Neural cell (in vitro differentiated cells): ENCODE results near the gene EPHA8. TPM values are rescaled to one million over a fixed set of nuclear protein-coding genes. Genes with fewer than 3 reads are reported as not detected.

Source experiments
- H2AFZ ChIP-seq: fragments of 200-600, 300-800 bp; sonication (generic), shearing (Covaris generic); 2 replicates; pipeline ENCODE4 v1.6.0; 2014; ENCODE audit warnings: low read depth, mild to moderate bottlenecking, antibody characterized with exemption, low read length, moderate library complexity
- H3F3A ChIP-seq: fragments of 200-600 bp; shearing (Covaris generic); 2 replicates; pipeline ENCODE4 v1.6.1; 2016; ENCODE audit warnings: mild to moderate bottlenecking, moderate library complexity, mixed read lengths, antibody characterized with exemption, low read length; ENCODE audit not compliant: insufficient read depth, poor library complexity, severe bottlenecking
- H3K27ac ChIP-seq: fragments of 200-600, 300-800 bp; sonication (generic), shearing (Covaris generic); 2 replicates; pipeline ENCODE4 v1.5.1; 2014; ENCODE audit warnings: mild to moderate bottlenecking, low read length, moderate library complexity
- H3K27me3 ChIP-seq: fragments of 300-800, 200-600 bp; sonication (generic), shearing (Covaris generic); 2 replicates; pipeline ENCODE4 v1.6.0; 2014; ENCODE audit warnings: mild to moderate bottlenecking, low read depth, low read length, moderate library complexity; ENCODE audit not compliant: insufficient read depth
- H3K36me3 ChIP-seq: fragments of 300-800, 200-600 bp; sonication (generic), shearing (Covaris generic); 2 replicates; pipeline ENCODE4 v1.5.1; 2014; ENCODE audit warnings: mild to moderate bottlenecking, antibody characterized with exemption, low read length, moderate library complexity; ENCODE audit not compliant: insufficient read depth
- H3K4me2 ChIP-seq: fragments of 300-800, 200-600 bp; sonication (generic), shearing (Covaris generic); 2 replicates; pipeline ENCODE4 v1.6.0; 2014; ENCODE audit warnings: mild to moderate bottlenecking, low read length
- H3K4me3 ChIP-seq: fragments of 300-800, 200-600 bp; sonication (generic), shearing (Covaris generic); 2 replicates; pipeline ENCODE4 v1.5.1; 2014; ENCODE audit warnings: mild to moderate bottlenecking, low read length, moderate library complexity
- H3K79me2 ChIP-seq: fragments of 200-600 bp; shearing (Covaris generic); replicated peaks from 2 replicates; pipeline ENCODE4 v1.6.0; 2014; ENCODE audit warnings: mild to moderate bottlenecking, low read length, moderate library complexity; ENCODE audit not compliant: insufficient read depth
- H3K9ac ChIP-seq: fragments of 300-800, 200-600 bp; sonication (generic), shearing (Covaris generic); 2 replicates; pipeline ENCODE4 v1.6.1; 2016; ENCODE audit warnings: mild to moderate bottlenecking, low read length, mixed read lengths
- H3K9me2 ChIP-seq: fragments of 200-600 bp; shearing (Covaris generic); 2 replicates; pipeline ENCODE4 v1.6.1; 2016; ENCODE audit warnings: mild to moderate bottlenecking, low read length, mixed read lengths; ENCODE audit not compliant: insufficient read depth
- H3K9me3 ChIP-seq: fragments of 200-600, 300-800 bp; sonication (generic), shearing (Covaris generic); 2 replicates; pipeline ENCODE4 v1.6.1; 2016; ENCODE audit warnings: mild to moderate bottlenecking, mixed run types, low read length, moderate library complexity, mixed read lengths
- H4K20me1 ChIP-seq: fragments of 200-600 bp; shearing (Covaris generic); 2 replicates; pipeline ENCODE4 v1.6.1; 2016; ENCODE audit warnings: mild to moderate bottlenecking, mixed run types; ENCODE audit not compliant: insufficient read depth
- EP300 ChIP-seq: fragments of 450-650 bp; conservative IDR thresholded peaks from 2 replicates; pipeline ENCODE4 v1.6.1; 2014; ENCODE audit warnings: antibody characterized with exemption, mild to moderate bottlenecking, moderate library complexity; ENCODE audit not compliant: poor library complexity, severe bottlenecking
- EZH2 ChIP-seq: fragments of 200-600, 300-800 bp; shearing (Covaris generic), sonication (generic); IDR thresholded peaks from 2 replicates; pipeline ENCODE4 v1.6.1; 2014; ENCODE audit warnings: antibody characterized with exemption, low read length, borderline replicate concordance, mild to moderate bottlenecking; ENCODE audit not compliant: insufficient read depth, poor library complexity, severe bottlenecking
- MXI1 ChIP-seq: fragments of 450-650 bp; conservative IDR thresholded peaks from 2 replicates; pipeline ENCODE4 v1.6.1; 2014; ENCODE audit warnings: antibody characterized with exemption, mild to moderate bottlenecking; ENCODE audit not compliant: poor library complexity, severe bottlenecking
- POLR2AphosphoS5 ChIP-seq: IDR thresholded peaks from 2 replicates; pipeline ENCODE4 v1.6.1; 2012
- RAD21 ChIP-seq: fragments of 450-650 bp; conservative IDR thresholded peaks from 2 replicates; pipeline ENCODE4 v1.6.1; 2014; ENCODE audit warnings: antibody characterized with exemption, mild to moderate bottlenecking, moderate library complexity
- SMC3 ChIP-seq: fragments of 450-650 bp; conservative IDR thresholded peaks from 2 replicates; pipeline ENCODE4 v1.6.1; 2014; ENCODE audit warnings: antibody characterized with exemption, mild to moderate bottlenecking, moderate library complexity; ENCODE audit not compliant: poor library complexity
- TAF1 ChIP-seq: IDR thresholded peaks from 2 replicates; pipeline ENCODE4 v1.6.1; 2012; ENCODE audit warnings: low read depth
- polyA plus RNA-seq: library from polyadenylated mRNA; depleted of rRNA; stranded (reverse); fragments of >200 nt; gene quantifications from 2 replicates; pipeline ENCODE4 v1.2.3, GENCODE V29; 2014
- TF ChIP-seq, protein P1 (sequence below): IDR thresholded peaks from 2 replicates; pipeline ENCODE4 v1.6.1; 2012; ENCODE audit warnings: borderline replicate concordance
- TF ChIP-seq, protein P2 (sequence below): fragments of 450-650 bp; IDR thresholded peaks from 2 replicates; pipeline ENCODE4 v1.5.1; 2014; ENCODE audit warnings: antibody characterized with exemption, mild to moderate bottlenecking, moderate library complexity; ENCODE audit not compliant: poor library complexity, severe bottlenecking

EPHA8 gene
- polyA plus RNA-seq, 1 donor from 2014 or later: 4.7 TPM

- no peak overlapping the region for H3K4me3 ChIP-seq
- H3K4me2 ChIP-seq: no peak overlapping the region
- peaks cover 21% of the 10 kb centered on the region for H3K27me3 ChIP-seq
- H3K36me3 ChIP-seq: no peaks in the 10 kb centered on the region
- no peaks in the 10 kb centered on the region for H3K79me2 ChIP-seq
- H4K20me1 ChIP-seq: no peaks in the 10 kb centered on the region
- TF ChIP-seq EZH2 (no peak), SMC3 (no peak), RAD21 (no peak), POLR2AphosphoS5 (no peak), TAF1 (no peak), EP300 (no peak)
- TF ChIP-seq, protein P1, sequence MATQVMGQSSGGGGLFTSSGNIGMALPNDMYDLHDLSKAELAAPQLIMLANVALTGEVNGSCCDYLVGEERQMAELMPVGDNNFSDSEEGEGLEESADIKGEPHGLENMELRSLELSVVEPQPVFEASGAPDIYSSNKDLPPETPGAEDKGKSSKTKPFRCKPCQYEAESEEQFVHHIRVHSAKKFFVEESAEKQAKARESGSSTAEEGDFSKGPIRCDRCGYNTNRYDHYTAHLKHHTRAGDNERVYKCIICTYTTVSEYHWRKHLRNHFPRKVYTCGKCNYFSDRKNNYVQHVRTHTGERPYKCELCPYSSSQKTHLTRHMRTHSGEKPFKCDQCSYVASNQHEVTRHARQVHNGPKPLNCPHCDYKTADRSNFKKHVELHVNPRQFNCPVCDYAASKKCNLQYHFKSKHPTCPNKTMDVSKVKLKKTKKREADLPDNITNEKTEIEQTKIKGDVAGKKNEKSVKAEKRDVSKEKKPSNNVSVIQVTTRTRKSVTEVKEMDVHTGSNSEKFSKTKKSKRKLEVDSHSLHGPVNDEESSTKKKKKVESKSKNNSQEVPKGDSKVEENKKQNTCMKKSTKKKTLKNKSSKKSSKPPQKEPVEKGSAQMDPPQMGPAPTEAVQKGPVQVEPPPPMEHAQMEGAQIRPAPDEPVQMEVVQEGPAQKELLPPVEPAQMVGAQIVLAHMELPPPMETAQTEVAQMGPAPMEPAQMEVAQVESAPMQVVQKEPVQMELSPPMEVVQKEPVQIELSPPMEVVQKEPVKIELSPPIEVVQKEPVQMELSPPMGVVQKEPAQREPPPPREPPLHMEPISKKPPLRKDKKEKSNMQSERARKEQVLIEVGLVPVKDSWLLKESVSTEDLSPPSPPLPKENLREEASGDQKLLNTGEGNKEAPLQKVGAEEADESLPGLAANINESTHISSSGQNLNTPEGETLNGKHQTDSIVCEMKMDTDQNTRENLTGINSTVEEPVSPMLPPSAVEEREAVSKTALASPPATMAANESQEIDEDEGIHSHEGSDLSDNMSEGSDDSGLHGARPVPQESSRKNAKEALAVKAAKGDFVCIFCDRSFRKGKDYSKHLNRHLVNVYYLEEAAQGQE: no peak
- TF ChIP-seq, protein P2, sequence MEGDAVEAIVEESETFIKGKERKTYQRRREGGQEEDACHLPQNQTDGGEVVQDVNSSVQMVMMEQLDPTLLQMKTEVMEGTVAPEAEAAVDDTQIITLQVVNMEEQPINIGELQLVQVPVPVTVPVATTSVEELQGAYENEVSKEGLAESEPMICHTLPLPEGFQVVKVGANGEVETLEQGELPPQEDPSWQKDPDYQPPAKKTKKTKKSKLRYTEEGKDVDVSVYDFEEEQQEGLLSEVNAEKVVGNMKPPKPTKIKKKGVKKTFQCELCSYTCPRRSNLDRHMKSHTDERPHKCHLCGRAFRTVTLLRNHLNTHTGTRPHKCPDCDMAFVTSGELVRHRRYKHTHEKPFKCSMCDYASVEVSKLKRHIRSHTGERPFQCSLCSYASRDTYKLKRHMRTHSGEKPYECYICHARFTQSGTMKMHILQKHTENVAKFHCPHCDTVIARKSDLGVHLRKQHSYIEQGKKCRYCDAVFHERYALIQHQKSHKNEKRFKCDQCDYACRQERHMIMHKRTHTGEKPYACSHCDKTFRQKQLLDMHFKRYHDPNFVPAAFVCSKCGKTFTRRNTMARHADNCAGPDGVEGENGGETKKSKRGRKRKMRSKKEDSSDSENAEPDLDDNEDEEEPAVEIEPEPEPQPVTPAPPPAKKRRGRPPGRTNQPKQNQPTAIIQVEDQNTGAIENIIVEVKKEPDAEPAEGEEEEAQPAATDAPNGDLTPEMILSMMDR: no peak
- H3K9me2 ChIP-seq: no peaks in the 10 kb centered on the region
- no peaks in the 10 kb centered on the region for H3K9me3 ChIP-seq
- no peak overlapping the region for H3K9ac ChIP-seq
- no peak overlapping the region for H3K27ac ChIP-seq
- H2AFZ ChIP-seq: no peak overlapping the region
- no peaks in the 10 kb centered on the region for H3F3A ChIP-seq
These were observed 50.3 kb downstream of the EPHA8 start for GRCh38 chr1:22613572-22613918.

GRCh38 chr1:22613951-22614350, 50.7 kb downstream of the EPHA8 start:
- H3K9ac ChIP-seq: no peak overlapping the region
- H3F3A ChIP-seq: no peaks in the 10 kb centered on the region
- H3K4me2 ChIP-seq: no peak overlapping the region
- no peak overlapping the region for H3K4me3 ChIP-seq
- H3K9me3 ChIP-seq: no peaks in the 10 kb centered on the region
- no peak overlapping the region for H2AFZ ChIP-seq
- H3K9me2 ChIP-seq: no peaks in the 10 kb centered on the region
- TF ChIP-seq, protein P2: no peak
- TF ChIP-seq SMC3: no peak
- no peak for TF ChIP-seq EP300
- TF ChIP-seq MXI1: no peak
- TF ChIP-seq RAD21: no peak
- TF ChIP-seq, protein P1: no peak
- no peak for TF ChIP-seq POLR2AphosphoS5
- peaks cover 17% of the 10 kb centered on the region for H3K27me3 ChIP-seq
- H4K20me1 ChIP-seq: no peaks in the 10 kb centered on the region
- no peak overlapping the region for H3K27ac ChIP-seq
- H3K79me2 ChIP-seq: no peaks in the 10 kb centered on the region
- H3K36me3 ChIP-seq: no peaks in the 10 kb centered on the region
